ENCODE data around the gene TIMM13. TPM values are rescaled to one million over a fixed set of nuclear protein-coding genes. Genes with fewer than 3 reads are reported as not detected.

The TIMM13 gene
- total and polyA plus RNA-seq, 9 of the 15 experiments (the other 6 are each of a cell fraction or from before 2014, with no cell fraction given), result 17.6 to 215 (median 71.8) TPM

GRCh38 chr19:2385053-2385721, 42.2 kb downstream of the TIMM13 start (continued):
- TF ChIP-seq KLF13 (tag; IDR thresholded peaks at IDR 0.05; ENCODE audit: borderline replicate concordance, low read depth) (peak; percentile 84), SMARCB1 (IDR thresholded peaks at IDR 0.05; ENCODE audit: insufficient read length, low read depth) (no peak), ZFPM2 (CRISPR knock-in tag; IDR thresholded peaks at IDR 0.05) (no peak), ZNF695 (CRISPR knock-in tag; IDR thresholded peaks at IDR 0.05) (no peak), MEF2D (tag; conservative IDR thresholded peaks at IDR 0.05; ENCODE audit: low read depth) (0 out of 2 replicates have a peak, but pooled peaks have one; percentile 17), AFF4 (CRISPR knock-in tag; IDR thresholded peaks at IDR 0.05) (no peak; the same call in 1 of the 2 replicates), E4F1 (CRISPR knock-in tag; IDR thresholded peaks at IDR 0.05; ENCODE audit: borderline replicate concordance) (no peak), KDM5B (IDR thresholded peaks at IDR 0.05; ENCODE audit: insufficient replicate concordance, low read depth, low read length) (peak; percentile 54), DMBX1 (CRISPR knock-in tag; IDR thresholded peaks at IDR 0.05; ENCODE audit: borderline replicate concordance) (peak; percentile 44; the same call in 1 of the 2 replicates), DPF2 (IDR thresholded peaks at IDR 0.05) (peak; percentile 82), POU5F1 (IDR thresholded peaks at IDR 0.05; ENCODE audit: borderline replicate concordance, low read depth, low read length, partially characterized antibody) (no peak), BRF2 (IDR thresholded peaks at IDR 0.05; ENCODE audit: borderline replicate concordance, insufficient read depth, insufficient read length) (no peak), JUNB (CRISPR knock-in tag; conservative IDR thresholded peaks at IDR 0.05) (peak; percentile 89), KLF16 (IDR thresholded peaks at IDR 0.05) (no peak)

Measured in K562 (cell line).